K562 (cell line): ENCODE measurements around the gene ASCC2. TPM values are rescaled to one million over a fixed set of nuclear protein-coding genes. Genes with fewer than 3 reads are reported as not detected.

Source experiments
- ADNP ChIP-seq: fragments of 200-800 bp; sonication (Bioruptor generic); IDR thresholded peaks from 2 replicates; pipeline ENCODE4 v1.6.1; 2016; ENCODE audit warnings: missing genetic modification characterization, missing compliant biosample characterization
- CBFA2T3 ChIP-seq: fragments of 450-650 bp; IDR thresholded peaks from 2 replicates; pipeline ENCODE4 v1.6.1; 2017
- JUN ChIP-seq, 2 experiments: sonication (generic) in 1 of 2; formaldehyde crosslinking in 1 of 2; IDR thresholded peaks; 2 replicates each; pipeline versions ENCODE4 v1.6.1 to v1.8.0; 2012 to 2022; ENCODE audit warnings: borderline replicate concordance in 2 of 2, mild to moderate bottlenecking in 2 of 2, improper control_type of control experiment in 1 of 2, low read depth in 1 of 2, low read length in 1 of 2, missing genetic modification reagents in 1 of 2
- NCOR1 ChIP-seq: fragments of 450-650 bp; IDR thresholded peaks from 2 replicates; pipeline ENCODE4 v1.6.1; 2016; ENCODE audit warnings: mild to moderate bottlenecking, moderate library complexity
- POLR3G ChIP-seq: IDR thresholded peaks from 2 replicates; pipeline ENCODE4 v1.6.1; 2011; ENCODE audit not compliant: insufficient read length, insufficient replicate concordance; ENCODE audit errors: extremely low read depth
- PTTG1 ChIP-seq: fragments of 450-650 bp; IDR thresholded peaks from 2 replicates; pipeline ENCODE4 v1.6.1; 2016; ENCODE audit warnings: low read depth, mild to moderate bottlenecking, missing genetic modification characterization, missing compliant biosample characterization
- RAD21 ChIP-seq, 2 experiments: fragments of 250-450 bp in 1 of 2; fragments of 450-650 bp in 1 of 2; sonication (Bioruptor Pico) in 1 of 2; formaldehyde crosslinking in 1 of 2; IDR thresholded peaks in 1 of 2; conservative IDR thresholded peaks in 1 of 2; 2 replicates each; pipeline versions ENCODE4 v1.4.0 to v1.8.0; 2020 to 2022; ENCODE audit warnings: mild to moderate bottlenecking in 2 of 2, moderate library complexity in 1 of 2
- SNIP1 ChIP-seq: fragments of 450-650 bp; IDR thresholded peaks from 2 replicates; pipeline ENCODE4 v1.7.1; 2017; ENCODE audit warnings: low read depth, mild to moderate bottlenecking
- SOX6 ChIP-seq: fragments of 450-650 bp; IDR thresholded peaks from 2 replicates; pipeline ENCODE4 v1.6.1; 2014; ENCODE audit warnings: mild to moderate bottlenecking
- SRSF7 ChIP-seq: fragments of 200-400 bp; formaldehyde crosslinking; optimal IDR thresholded peaks from 2 replicates; pipeline ENCODE3; 2017; ENCODE audit warnings: mild to moderate bottlenecking, low read depth, low read length
- TGIF2 ChIP-seq: sonication (generic); formaldehyde crosslinking; IDR thresholded peaks from 2 replicates; pipeline ENCODE4 v1.8.1; 2022; ENCODE audit warnings: mild to moderate bottlenecking, missing genetic modification reagents, moderate library complexity
- ZNF253 ChIP-seq: fragments of 250-450 bp; sonication (Bioruptor Pico); conservative IDR thresholded peaks from 2 replicates; pipeline ENCODE4 v1.6.1; 2021; ENCODE audit warnings: mild to moderate bottlenecking
- ZNF584 ChIP-seq: fragments of 200-800 bp; sonication (Bioruptor generic); IDR thresholded peaks from 2 replicates; pipeline ENCODE4 v1.6.1; 2016; ENCODE audit warnings: low read depth, mild to moderate bottlenecking, missing genetic modification characterization, missing compliant biosample characterization
- polyA plus RNA-seq, 8 experiments: library from polyadenylated mRNA; depleted of rRNA in 4 of 8; stranded (reverse) in 5 of 8; unstranded in 3 of 8; fragments of >200 nt; fragmentation: Nextera tagmentation in 2 of 8; fragmentation: Illumina TruSeq in 1 of 8; extraction: Ambion mirVana in 2 of 8; extraction: Trizol in 1 of 8; gene quantifications; 2 replicates each; pipeline versions ENCODE4 v1.2.1 to v1.2.3, GENCODE V29; 2011 to 2014; ENCODE audit warnings: inconsistent platforms in 1 of 8, missing spikeins in 1 of 8
- total RNA-seq, 7 experiments: library from RNA; depleted of rRNA in 6 of 7; stranded (reverse); fragments of >200 nt in 6 of 7; fragmentation: Illumina TruSeq in 2 of 7; extraction: Trizol in 2 of 7; gene quantifications; 2 replicates each; pipeline versions ENCODE4 v1.2.1 to v1.2.3, GENCODE V29; 2011 to 2021; ENCODE audit warnings: low replicate concordance in 1 of 7
- TF ChIP-seq, protein P1 (sequence below): sonication (generic); formaldehyde crosslinking; IDR thresholded peaks from 2 replicates; pipeline ENCODE4 v1.8.0; 2022; ENCODE audit warnings: missing genetic modification reagents, mild to moderate bottlenecking, moderate library complexity, borderline replicate concordance
- TF ChIP-seq, protein P2 (sequence below): sonication (generic); formaldehyde crosslinking; IDR thresholded peaks from 2 replicates; pipeline ENCODE4 v1.8.0; 2022; ENCODE audit warnings: mild to moderate bottlenecking, missing genetic modification reagents
- TF ChIP-seq, protein P3 (sequence below): fragments of 200-800 bp; sonication (Bioruptor generic); IDR thresholded peaks from 2 replicates; pipeline ENCODE4 v1.6.1; 2017; ENCODE audit warnings: missing genetic modification characterization, missing compliant biosample characterization
- TF ChIP-seq, protein P4 (sequence below), 2 experiments: fragments of 450-650 bp in 1 of 2; sonication (generic) in 1 of 2; formaldehyde crosslinking in 1 of 2; IDR thresholded peaks in 1 of 2; conservative IDR thresholded peaks in 1 of 2; 2 replicates each; pipeline versions ENCODE4 v1.6.1 to v1.8.1; 2016 to 2023; ENCODE audit warnings: mild to moderate bottlenecking in 2 of 2, moderate library complexity in 2 of 2, inconsistent platforms in 1 of 2, missing genetic modification reagents in 1 of 2
- TF ChIP-seq, protein P5 (sequence below): fragments of 250-450 bp; sonication (Bioruptor Pico); IDR thresholded peaks from 2 replicates; pipeline ENCODE4 v1.4.0; 2020; ENCODE audit warnings: mild to moderate bottlenecking, moderate library complexity, borderline replicate concordance

ASCC2 gene
- total and polyA plus RNA-seq, 9 of the 15 experiments (the other 6 are each of a cell fraction or from before 2014, with no cell fraction given), result 4.0 to 46.7 (median 26.8) TPM

DNA sequence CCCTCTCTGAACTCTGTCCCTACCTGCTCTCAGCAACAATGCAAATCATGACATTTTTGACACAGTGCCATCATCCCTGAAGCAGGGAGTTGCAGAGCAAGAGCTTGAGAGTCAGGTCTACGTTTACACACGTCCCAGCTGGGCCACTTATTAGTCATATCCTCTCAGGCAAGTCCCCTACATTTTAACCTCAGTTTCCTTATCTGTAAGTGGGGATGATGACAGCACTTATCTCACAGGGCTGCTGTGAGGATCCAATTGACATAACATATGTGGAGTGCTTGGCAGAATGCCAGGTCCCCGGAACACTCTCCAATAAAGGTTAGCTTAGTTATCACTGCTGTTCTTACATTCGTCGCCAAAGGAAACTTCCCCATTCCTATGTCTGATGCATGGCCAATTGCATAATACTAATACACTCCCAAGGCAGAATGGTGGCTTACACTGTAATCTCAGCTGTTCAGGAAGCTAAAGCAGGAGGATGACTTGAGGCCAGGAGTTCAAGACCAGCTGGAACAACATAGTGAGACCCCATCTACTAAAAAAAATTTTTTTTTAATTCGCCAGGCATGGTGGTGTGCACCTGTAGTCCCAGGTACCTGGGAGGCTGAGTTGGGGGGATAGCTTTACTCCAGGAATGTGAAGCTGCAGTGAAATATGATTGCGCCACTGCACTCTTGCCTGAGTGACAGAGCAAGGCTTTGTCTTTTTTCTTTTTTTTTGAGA is 16.6 kb downstream of the ASCC2 start (continued):
- TF ChIP-seq, protein P1, sequence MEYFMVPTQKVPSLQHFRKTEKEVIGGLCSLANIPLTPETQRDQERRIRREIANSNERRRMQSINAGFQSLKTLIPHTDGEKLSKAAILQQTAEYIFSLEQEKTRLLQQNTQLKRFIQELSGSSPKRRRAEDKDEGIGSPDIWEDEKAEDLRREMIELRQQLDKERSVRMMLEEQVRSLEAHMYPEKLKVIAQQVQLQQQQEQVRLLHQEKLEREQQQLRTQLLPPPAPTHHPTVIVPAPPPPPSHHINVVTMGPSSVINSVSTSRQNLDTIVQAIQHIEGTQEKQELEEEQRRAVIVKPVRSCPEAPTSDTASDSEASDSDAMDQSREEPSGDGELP (CRISPR knock-in tag), result peak; percentile 98
- no peak for TF ChIP-seq TGIF2 (CRISPR knock-in tag)
- TF ChIP-seq, protein P2, sequence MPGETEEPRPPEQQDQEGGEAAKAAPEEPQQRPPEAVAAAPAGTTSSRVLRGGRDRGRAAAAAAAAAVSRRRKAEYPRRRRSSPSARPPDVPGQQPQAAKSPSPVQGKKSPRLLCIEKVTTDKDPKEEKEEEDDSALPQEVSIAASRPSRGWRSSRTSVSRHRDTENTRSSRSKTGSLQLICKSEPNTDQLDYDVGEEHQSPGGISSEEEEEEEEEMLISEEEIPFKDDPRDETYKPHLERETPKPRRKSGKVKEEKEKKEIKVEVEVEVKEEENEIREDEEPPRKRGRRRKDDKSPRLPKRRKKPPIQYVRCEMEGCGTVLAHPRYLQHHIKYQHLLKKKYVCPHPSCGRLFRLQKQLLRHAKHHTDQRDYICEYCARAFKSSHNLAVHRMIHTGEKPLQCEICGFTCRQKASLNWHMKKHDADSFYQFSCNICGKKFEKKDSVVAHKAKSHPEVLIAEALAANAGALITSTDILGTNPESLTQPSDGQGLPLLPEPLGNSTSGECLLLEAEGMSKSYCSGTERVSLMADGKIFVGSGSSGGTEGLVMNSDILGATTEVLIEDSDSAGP, result no peak
- peak; percentile 92 for TF ChIP-seq NCOR1
- TF ChIP-seq JUN (IDR thresholded peaks at IDR 0.05; ENCODE audit: borderline replicate concordance, low read depth, low read length), result peak; percentile 79
- no peak for TF ChIP-seq JUN (CRISPR knock-in tag; IDR thresholded peaks at IDR 0.05; ENCODE audit: borderline replicate concordance)
- TF ChIP-seq RAD21 (CRISPR knock-in tag; conservative IDR thresholded peaks at IDR 0.05 in 1 of 2, IDR thresholded peaks at IDR 0.05 in 1 of 2), result peak in 1 of 2 experiments; percentile 54; a peak in 2 of 4 replicates
- peak; percentile 96 for TF ChIP-seq CBFA2T3
- TF ChIP-seq ZNF584, result peak; percentile 79; the same call in 1 of the 2 replicates
- TF ChIP-seq, protein P3, sequence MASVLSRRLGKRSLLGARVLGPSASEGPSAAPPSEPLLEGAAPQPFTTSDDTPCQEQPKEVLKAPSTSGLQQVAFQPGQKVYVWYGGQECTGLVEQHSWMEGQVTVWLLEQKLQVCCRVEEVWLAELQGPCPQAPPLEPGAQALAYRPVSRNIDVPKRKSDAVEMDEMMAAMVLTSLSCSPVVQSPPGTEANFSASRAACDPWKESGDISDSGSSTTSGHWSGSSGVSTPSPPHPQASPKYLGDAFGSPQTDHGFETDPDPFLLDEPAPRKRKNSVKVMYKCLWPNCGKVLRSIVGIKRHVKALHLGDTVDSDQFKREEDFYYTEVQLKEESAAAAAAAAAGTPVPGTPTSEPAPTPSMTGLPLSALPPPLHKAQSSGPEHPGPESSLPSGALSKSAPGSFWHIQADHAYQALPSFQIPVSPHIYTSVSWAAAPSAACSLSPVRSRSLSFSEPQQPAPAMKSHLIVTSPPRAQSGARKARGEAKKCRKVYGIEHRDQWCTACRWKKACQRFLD (CRISPR knock-in tag), result peak; percentile 81; the same call in 1 of the 2 replicates
- TF ChIP-seq, protein P4, sequence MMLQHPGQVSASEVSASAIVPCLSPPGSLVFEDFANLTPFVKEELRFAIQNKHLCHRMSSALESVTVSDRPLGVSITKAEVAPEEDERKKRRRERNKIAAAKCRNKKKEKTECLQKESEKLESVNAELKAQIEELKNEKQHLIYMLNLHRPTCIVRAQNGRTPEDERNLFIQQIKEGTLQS (IDR thresholded peaks at IDR 0.05), result peak; percentile 97
- TF ChIP-seq, protein P4 (CRISPR knock-in tag; conservative IDR thresholded peaks at IDR 0.05), result peak; percentile 79; the same call in 1 of the 2 replicates
- TF ChIP-seq PTTG1 (tag), result no peak
- TF ChIP-seq SRSF7, result no peak
- no peak for TF ChIP-seq POLR3G
- no peak for TF ChIP-seq ZNF253 (CRISPR knock-in tag)
- TF ChIP-seq SNIP1, result no peak
- TF ChIP-seq, protein P5, sequence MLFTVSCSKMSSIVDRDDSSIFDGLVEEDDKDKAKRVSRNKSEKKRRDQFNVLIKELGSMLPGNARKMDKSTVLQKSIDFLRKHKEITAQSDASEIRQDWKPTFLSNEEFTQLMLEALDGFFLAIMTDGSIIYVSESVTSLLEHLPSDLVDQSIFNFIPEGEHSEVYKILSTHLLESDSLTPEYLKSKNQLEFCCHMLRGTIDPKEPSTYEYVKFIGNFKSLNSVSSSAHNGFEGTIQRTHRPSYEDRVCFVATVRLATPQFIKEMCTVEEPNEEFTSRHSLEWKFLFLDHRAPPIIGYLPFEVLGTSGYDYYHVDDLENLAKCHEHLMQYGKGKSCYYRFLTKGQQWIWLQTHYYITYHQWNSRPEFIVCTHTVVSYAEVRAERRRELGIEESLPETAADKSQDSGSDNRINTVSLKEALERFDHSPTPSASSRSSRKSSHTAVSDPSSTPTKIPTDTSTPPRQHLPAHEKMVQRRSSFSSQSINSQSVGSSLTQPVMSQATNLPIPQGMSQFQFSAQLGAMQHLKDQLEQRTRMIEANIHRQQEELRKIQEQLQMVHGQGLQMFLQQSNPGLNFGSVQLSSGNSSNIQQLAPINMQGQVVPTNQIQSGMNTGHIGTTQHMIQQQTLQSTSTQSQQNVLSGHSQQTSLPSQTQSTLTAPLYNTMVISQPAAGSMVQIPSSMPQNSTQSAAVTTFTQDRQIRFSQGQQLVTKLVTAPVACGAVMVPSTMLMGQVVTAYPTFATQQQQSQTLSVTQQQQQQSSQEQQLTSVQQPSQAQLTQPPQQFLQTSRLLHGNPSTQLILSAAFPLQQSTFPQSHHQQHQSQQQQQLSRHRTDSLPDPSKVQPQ (CRISPR knock-in tag), result no peak
- peak; percentile 89 for TF ChIP-seq SOX6
- peak; percentile 93 for TF ChIP-seq ADNP
